ENCODE data around the gene C17orf107. TPM values are rescaled to one million over a fixed set of nuclear protein-coding genes. Genes with fewer than 3 reads are reported as not detected.

C17orf107 gene
- total RNA-seq, 4 donors from 2014 or later, result 0.63 to 8.4 (median 3.3) TPM

DNA sequence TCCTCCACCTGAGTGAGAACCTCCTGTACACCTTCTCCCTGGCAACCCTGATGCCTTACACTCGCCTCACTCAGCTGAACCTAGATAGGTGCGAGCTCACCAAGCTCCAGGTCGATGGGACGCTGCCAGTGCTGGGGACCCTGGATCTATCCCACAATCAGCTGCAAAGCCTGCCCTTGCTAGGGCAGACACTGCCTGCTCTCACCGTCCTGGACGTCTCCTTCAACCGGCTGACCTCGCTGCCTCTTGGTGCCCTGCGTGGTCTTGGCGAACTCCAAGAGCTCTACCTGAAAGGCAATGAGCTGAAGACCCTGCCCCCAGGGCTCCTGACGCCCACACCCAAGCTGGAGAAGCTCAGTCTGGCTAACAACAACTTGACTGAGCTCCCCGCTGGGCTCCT, 33.4 kb downstream of the C17orf107 start:
- no peak for DNase-seq (ENCODE audit: low spot score)
- TF ChIP-seq, protein P1, sequence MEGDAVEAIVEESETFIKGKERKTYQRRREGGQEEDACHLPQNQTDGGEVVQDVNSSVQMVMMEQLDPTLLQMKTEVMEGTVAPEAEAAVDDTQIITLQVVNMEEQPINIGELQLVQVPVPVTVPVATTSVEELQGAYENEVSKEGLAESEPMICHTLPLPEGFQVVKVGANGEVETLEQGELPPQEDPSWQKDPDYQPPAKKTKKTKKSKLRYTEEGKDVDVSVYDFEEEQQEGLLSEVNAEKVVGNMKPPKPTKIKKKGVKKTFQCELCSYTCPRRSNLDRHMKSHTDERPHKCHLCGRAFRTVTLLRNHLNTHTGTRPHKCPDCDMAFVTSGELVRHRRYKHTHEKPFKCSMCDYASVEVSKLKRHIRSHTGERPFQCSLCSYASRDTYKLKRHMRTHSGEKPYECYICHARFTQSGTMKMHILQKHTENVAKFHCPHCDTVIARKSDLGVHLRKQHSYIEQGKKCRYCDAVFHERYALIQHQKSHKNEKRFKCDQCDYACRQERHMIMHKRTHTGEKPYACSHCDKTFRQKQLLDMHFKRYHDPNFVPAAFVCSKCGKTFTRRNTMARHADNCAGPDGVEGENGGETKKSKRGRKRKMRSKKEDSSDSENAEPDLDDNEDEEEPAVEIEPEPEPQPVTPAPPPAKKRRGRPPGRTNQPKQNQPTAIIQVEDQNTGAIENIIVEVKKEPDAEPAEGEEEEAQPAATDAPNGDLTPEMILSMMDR (IDR thresholded peaks at IDR 0.05), result no peak
- ATAC-seq (ENCODE audit: low FRiP score), result no peak

DNA sequence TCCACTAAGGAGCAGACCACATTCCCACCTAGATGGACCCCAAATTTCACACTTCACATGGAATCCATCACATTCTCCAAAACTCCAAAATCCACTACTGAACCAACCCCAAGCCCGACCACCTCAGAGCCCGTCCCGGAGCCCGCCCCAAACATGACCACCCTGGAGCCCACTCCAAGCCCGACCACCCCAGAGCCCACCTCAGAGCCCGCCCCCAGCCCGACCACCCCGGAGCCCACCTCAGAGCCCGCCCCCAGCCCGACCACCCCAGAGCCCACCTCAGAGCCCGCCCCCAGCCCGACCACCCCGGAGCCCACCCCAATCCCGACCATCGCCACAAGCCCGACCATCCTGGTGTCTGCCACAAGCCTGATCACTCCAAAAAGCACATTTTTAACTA, 34.3 kb downstream of the C17orf107 start:
- no peak for DNase-seq (ENCODE audit: low spot score)
- ATAC-seq (ENCODE audit: low FRiP score), result no peak
- TF ChIP-seq, protein P1 (IDR thresholded peaks at IDR 0.05), result no peak

DNA sequence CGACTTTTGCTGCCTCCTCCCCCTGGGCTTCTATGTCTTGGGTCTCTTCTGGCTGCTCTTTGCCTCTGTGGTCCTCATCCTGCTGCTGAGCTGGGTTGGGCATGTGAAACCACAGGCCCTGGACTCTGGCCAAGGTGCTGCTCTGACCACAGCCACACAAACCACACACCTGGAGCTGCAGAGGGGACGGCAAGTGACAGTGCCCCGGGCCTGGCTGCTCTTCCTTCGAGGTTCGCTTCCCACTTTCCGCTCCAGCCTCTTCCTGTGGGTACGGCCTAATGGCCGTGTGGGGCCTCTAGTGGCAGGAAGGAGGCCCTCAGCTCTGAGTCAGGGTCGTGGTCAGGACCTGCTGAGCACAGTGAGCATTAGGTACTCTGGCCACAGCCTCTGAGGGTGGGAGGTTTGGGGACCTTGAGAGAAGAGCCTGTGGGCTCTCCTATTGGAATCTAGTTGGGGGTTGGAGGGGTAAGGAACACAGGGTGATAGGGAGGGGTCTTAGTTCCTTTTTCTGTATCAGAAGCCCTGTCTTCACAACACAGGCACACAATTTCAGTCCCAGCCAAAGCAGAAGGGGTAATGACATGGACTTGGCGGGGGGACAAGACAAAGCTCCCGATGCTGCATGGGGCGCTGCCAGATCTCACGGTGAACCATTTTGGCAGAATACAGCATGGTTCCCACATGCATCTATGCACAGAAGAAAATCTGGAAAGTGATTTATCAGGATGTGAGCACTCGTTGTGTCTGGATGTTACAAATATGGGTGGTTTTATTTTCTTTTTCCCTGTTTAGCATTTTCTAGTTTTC, 35.0 kb downstream of the C17orf107 start:
- ATAC-seq (ENCODE audit: low FRiP score) (no peak), DNase-seq (ENCODE audit: low spot score) (no peak)
- TF ChIP-seq, protein P1 (IDR thresholded peaks at IDR 0.05), result no peak

DNA sequence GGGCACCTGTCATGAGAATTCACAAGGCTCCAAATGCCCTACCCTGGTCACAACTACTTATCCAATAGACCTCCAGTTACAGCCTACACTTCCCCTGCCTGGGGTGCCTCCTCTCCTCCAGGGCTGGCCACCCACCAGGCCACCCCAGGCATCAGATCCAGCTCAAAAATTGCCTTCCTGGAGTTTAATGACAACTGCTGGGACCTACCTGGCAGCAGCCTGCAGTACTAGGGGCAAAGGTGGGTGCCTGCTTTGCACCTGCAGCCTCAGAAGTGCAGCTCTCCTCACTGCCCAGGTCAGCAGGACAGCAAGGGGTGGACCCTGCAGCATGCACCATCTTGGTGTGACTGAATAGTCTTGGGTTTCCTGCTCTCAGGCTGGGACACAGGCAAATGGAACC, 36.3 kb downstream of the C17orf107 start:
- DNase-seq (ENCODE audit: low spot score) (no peak), ATAC-seq (ENCODE audit: low FRiP score) (no peak)

DNA sequence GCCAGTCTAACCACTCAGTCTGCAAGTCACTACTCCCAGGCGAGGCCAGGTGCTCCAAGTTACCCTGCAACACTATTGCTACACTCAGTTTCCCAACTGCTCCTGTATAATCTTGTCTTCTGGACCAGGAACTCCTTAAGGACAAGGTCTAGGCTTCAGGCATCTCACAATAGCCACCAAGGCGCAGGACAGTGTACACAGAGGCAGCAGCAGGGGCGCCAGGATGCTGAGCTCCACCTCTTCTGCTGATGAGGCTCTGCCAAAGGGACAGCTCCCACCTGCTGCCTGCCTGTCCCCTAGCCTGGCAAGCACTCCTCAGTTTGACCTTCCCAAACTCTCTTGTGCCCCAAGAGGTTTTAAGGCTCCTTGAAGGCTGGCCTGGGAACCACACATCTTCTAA, 37.1 kb downstream of the C17orf107 start:
- ATAC-seq (ENCODE audit: low FRiP score) (no peak), DNase-seq (ENCODE audit: low spot score) (no peak)

More for the DNA sequence above, 36.3 kb downstream of the C17orf107 start:
- TF ChIP-seq, protein P1 (IDR thresholded peaks at IDR 0.05), result no peak

DNA sequence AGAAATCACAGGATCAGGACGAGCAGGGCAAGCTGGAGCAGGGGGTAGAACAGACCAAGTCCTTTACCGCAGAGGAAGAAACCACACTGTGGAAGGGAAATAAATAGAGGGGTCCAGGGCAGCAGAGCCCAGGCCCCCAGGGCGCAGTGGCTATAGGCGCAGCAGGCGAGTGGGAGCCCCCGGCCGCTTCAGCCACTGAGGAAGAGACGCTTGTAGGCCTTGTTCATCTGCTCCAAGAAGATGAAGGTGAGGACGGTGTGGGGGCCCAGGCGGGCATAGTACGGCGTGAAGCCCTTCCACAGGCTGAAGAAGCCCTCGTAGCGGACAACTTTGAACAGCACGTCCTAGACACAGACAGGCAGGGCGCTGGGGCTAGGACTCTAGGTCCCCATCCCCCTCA, 38.2 kb downstream of the C17orf107 start:
- TF ChIP-seq, protein P1 (IDR thresholded peaks at IDR 0.05), result no peak
- no peak for DNase-seq (ENCODE audit: low spot score)
- ATAC-seq (ENCODE audit: low FRiP score), result no peak

More for the DNA sequence above, 37.1 kb downstream of the C17orf107 start:
- TF ChIP-seq, protein P1 (IDR thresholded peaks at IDR 0.05), result no peak

DNA sequence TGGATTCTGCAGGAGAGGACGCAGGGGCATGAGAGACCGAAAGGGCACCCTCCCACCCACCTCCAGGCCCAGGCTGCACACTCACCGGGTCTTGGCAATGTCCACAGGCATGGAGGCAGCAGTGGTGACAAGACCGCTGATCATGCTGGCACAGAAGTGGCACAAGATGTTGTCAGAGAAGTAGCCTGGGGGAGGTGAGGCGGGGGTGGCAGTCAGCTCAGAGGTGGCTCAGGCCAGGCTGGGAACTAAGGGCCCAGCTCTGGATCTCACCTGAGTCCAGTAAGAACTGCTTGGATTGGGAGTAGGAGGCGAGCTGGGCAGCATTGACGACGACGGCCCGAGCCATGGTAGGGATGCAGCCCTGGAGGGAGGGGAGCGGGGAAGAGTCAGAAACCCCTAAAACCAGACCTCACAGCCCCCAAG, 38.7 kb downstream of the C17orf107 start:
- TF ChIP-seq, protein P1 (IDR thresholded peaks at IDR 0.05), result no peak
- ATAC-seq (ENCODE audit: low FRiP score) (no peak), DNase-seq (ENCODE audit: low spot score) (no peak)
